Hippocampal formation (tissue), 2 donors: ENCODE results near the gene ZNF813.

ENCODE experiments used
- DNase-seq, 2 donors: peaks; one replicate each; lab custom pipeline; 2025; lab: John Stamatoyannopoulos, UW

The ZNF813 gene

GRCh38 chr19:53520547-53521372 lies 53.2 kb downstream of the ZNF813 start:
- DNase-seq: peak; percentile 97 to 98

DNA sequence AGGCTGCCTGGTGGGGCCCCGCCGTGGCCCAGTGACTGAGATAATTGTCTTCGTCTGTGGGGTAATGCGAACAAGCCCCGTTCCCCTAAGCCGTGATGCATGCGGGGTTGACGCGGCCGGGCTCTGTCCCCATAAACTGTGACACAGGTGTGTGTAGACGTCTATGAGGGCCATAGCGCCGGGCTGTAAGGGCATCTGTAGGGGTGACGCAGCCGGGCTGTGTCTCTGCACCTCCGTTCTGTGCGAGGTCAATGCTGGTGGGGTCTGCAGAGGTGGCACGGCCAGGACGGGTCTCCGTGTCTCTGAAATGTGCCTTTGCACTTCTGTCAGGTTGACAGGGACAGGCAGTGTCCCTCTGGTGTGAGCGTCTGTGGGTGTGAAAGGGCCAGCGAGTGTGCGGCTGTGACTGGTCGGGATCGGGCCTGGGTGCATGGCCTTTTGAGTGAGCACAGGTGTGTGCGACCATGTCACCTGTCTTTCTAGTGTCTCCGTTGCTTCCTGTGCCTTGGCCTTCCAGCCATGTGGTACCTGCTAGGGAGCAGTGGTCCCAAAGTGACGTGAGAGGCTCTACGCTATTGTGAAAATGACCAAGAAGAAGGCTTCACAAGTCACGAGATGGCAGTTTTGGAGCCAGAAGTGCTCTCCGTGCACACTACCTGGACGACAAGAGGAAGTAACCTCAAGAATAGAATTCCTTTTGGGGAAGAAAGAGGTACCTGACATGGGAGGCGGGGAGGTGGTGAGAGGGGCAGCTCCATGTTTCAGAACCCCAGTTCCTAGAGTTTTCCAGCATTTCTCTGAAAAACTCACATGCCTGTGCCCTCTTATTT lies 54.1 kb downstream of the ZNF813 start:
- DNase-seq: no peak

GRCh38 chr19:53525922-53526321 lies 58.4 kb downstream of the ZNF813 start:
- DNase-seq: no peak

DNA sequence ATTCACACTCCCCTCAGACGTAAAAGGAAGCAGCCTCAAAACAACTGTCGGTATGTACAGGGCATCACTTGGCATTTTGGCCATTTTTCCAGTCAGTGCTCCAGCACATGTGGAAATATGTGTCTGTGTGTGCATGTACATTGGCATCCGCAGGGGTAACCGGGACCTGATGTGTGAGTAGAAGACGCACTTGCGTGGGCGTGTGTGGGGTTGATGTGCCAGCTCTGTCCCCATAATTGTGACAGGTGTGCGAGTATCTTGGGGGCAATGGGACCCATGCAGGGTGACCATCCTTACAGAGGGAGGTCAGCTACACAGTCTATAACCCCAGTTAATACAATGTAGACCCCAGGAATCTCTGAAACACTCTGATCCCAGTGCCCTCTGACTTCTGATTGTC lies 63.1 kb downstream of the ZNF813 start:
- DNase-seq: no peak

- DNase-seq: no peak
Observed at GRCh38 chr19:53531457-53531856, 63.9 kb downstream of the ZNF813 start.

GRCh38 chr19:53532362-53532761 lies 64.8 kb downstream of the ZNF813 start:
- no peak for DNase-seq

DNA sequence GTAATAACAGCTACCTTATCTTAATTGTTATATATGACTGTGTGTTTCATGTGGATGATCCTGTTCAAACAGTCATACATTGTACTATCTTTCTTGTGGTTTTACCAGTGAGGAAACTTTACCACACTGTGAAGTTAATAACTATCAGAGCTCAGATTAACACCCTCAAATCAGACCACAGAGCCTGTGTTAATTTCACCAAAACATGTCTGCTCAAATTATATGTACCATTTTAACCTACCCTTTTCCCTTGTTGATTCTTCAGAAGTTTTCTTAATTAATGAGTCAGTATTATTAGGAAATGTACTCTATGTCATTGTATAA lies 68.7 kb downstream of the ZNF813 start:
- no peak for DNase-seq

GRCh38 chr19:53537121-53537520 lies 69.6 kb downstream of the ZNF813 start:
- DNase-seq: no peak

DNA sequence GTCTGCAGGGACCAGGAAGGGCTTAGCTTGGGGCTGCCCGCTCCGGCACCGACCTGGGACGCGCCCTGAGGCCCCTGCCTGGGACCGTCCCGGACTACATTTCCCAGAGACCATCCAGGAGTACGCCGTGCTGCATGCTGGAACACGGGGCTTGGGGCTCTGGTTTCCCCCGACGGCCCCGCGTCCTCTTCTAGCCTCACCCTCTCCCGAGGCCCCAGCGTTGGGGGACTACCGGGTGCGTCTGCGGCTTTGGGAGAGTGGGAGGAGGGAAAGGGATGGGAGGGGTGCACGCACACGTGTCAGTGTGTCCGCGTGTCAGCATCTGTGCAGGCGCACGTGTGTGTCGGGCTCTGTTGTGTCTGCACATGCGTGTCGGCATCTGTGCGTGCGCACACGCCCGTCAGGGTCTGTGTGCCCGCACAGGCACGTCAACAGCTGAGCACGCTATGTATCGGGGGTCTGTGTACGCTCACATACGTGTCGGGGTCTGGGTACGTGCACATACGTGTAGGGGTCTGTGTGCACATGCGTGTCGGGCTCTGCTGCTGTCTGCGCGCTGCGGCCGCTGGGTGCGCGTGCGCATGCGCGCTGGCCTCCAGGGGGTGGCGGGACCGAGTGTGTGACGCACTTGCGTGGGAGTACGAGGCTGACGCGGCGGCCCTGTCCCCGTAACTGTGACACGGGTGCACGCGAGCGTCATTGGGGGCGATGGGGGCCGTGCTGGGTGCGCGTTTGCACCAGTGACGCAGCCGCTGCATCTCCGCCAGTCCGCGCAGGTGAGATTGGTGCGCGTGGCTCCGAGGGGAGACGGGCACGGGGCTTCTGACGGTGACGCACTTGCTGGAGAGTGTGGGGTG lies 70.2 kb downstream of the ZNF813 start, which contains the start of gene ZNF331:
ZNF331 (plus strand) TSS at position 625 of the 857 bp plus-strand sequence. CDS start 31,232 bp downstream, outside the sequence.
- peak; percentile 58 to 70 for DNase-seq

- no peak for DNase-seq
Observed at GRCh38 chr19:53538378-53539109, 71.0 kb downstream of the ZNF813 start.

GRCh38 chr19:53540091-53540490 lies 72.6 kb downstream of the ZNF813 start:
- DNase-seq: no peak

GRCh38 chr19:53541971-53542370 lies 74.4 kb downstream of the ZNF813 start:
- DNase-seq: no peak

DNA sequence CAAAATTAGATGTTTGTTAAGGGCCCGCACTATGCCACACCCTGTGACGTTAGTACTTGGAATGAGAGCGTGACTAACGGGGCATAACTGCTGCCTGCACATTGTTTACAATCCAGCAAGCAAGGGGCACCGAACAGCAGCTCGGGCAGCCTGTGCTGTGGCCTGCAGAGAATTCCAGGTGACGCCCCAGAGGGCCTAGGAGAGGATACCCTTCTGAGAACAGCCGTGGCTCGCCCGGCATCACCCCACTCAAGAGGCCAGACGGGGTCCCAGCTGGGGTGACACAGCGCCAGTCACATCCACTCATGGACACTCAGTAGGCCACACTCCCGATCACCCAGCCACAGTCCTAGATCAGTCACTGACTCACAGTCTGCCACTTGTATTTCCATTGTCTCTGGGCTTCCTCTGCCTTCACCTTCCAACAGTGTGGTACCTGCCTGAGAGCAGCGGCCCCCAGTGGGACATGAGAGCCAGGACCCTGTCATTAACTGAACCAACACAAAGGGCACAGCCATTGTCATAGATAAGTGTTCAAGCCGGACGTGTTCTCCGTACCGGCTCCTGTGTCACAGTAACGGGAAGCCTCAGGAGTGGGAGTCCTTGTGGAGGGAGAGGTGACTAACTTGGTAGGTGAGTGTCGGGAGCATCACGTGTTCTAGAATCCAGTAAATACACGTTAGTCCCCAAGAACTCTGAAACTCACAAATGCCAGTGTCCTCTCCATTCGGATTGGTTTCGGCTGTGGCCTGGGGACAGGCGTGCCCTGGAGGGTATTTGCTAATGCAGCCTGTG lies 77.9 kb downstream of the ZNF813 start:
- no peak for DNase-seq
